Myocyte (in vitro differentiated cells): Measurements from ENCODE around the gene SLF1. TPM values are rescaled to one million over a fixed set of nuclear protein-coding genes. Genes with fewer than 3 reads are reported as not detected.

Source experiments
- DNase-seq: peaks from one replicate; pipeline ENCODE4 v3.0.0-alpha.2; 2012; ENCODE audit warnings: low read depth
- total RNA-seq: library from RNA; depleted of rRNA; stranded (reverse); fragments of >200 nt; gene quantifications from 2 replicates; pipeline ENCODE4 v1.2.3, GENCODE V29; 2014

SLF1 gene
- total RNA-seq, 1 donor from 2014 or later, result 14.3 TPM

GRCh38 chr5:94660506-94660905 lies 42.0 kb downstream of the SLF1 start:
- no peak for DNase-seq

GRCh38 chr5:94661086-94661485 lies 42.6 kb downstream of the SLF1 start:
- DNase-seq, result no peak

- no peak for DNase-seq
These were observed 49.5 kb downstream of the SLF1 start for GRCh38 chr5:94667937-94668336.

- no peak for DNase-seq
These were observed 52.3 kb downstream of the SLF1 start for GRCh38 chr5:94670726-94671125.

- no peak for DNase-seq
These were observed 54.3 kb downstream of the SLF1 start for GRCh38 chr5:94672746-94673145.

- peak; percentile 6 for DNase-seq
These were observed 56.3 kb downstream of the SLF1 start for GRCh38 chr5:94674490-94675382.

GRCh38 chr5:94675965-94676618 lies 57.6 kb downstream of the SLF1 start:
- DNase-seq, result no peak

- DNase-seq, result no peak
These were observed 64.5 kb downstream of the SLF1 start for GRCh38 chr5:94682814-94683520.

GRCh38 chr5:94689908-94690307 lies 71.4 kb downstream of the SLF1 start:
- no peak for DNase-seq

- no peak for DNase-seq
These were observed 72.3 kb downstream of the SLF1 start for GRCh38 chr5:94690778-94691177.

GRCh38 chr5:94691291-94691690 lies 72.8 kb downstream of the SLF1 start:
- DNase-seq, result no peak

GRCh38 chr5:94691949-94692348 lies 73.5 kb downstream of the SLF1 start:
- DNase-seq, result no peak

GRCh38 chr5:94692581-94692980 lies 74.1 kb downstream of the SLF1 start:
- DNase-seq, result no peak

- peak; percentile 54 for DNase-seq
These were observed 74.8 kb downstream of the SLF1 start for GRCh38 chr5:94693043-94693822.

- DNase-seq, result no peak
These were observed 75.4 kb downstream of the SLF1 start for GRCh38 chr5:94693845-94694370.

GRCh38 chr5:94694671-94695070 lies 76.2 kb downstream of the SLF1 start:
- peak; percentile 30 for DNase-seq

GRCh38 chr5:94698197-94698596 lies 79.7 kb downstream of the SLF1 start:
- no peak for DNase-seq

GRCh38 chr5:94699562-94699961 lies 81.1 kb downstream of the SLF1 start:
- no peak for DNase-seq

GRCh38 chr5:94700592-94700991 lies 82.1 kb downstream of the SLF1 start:
- DNase-seq, result no peak

- no peak for DNase-seq
These were observed 84.3 kb downstream of the SLF1 start for GRCh38 chr5:94702729-94703128.

- DNase-seq, result no peak
These were observed 87.0 kb downstream of the SLF1 start for GRCh38 chr5:94705427-94705826.
